ENCODE data around the gene PTPRA. TPM values are rescaled to one million over a fixed set of nuclear protein-coding genes. Genes with fewer than 3 reads are reported as not detected.
"Not testable (repeated sequence)": the region's sequence is repeated elsewhere in the genome, so short reads cannot be mapped to it uniquely, and the experiment has no call there.

PTPRA gene
- polyA plus RNA-seq, 1 donor (not counting 4 experiments of a cell fraction or from before 2014, with no cell fraction given) = 53.3 TPM

DNA sequence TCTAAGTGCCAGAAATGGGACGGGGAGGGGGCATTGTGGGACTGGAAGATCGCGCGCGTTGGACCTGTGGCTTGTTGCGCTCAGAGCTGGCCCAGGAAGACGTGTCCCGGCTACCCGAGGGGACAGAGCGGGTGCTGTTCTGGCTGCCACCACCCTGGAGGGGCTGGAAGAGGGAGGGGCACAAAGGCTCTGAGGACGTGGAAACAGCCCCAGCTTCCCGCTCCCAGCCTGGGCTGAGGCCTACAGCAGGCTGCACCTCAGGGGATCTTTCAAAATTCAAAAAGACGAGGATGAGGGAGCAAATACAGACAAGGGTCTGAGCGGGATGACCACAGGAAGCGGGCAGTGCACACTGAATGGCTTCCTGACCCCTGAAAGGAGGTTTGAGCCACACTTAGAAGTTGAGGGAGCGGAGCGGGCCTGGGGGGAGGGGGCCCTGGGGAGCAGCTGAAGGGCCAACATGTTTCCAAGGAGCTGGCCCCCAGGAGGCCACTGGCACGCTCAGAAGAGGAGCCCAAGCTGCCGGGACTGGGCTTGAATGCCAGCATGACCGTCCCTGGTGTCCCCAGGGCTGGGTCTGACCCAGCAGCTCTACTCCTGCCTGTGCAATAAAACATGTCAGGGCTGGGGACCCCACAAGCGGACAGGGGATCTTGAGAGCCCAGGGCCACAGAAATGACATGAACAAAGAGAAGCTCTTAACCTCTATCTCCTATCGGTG is 199.4 kb downstream of the PTPRA start:
- no peak overlapping the region for H2AFZ ChIP-seq (ENCODE audit: control insufficient read depth, low read length)
- H3K27me3 ChIP-seq (ENCODE audit: control insufficient read depth, extremely low read depth, insufficient read depth, low read length) = peaks cover 25% of the 10 kb centered on the region
- TF ChIP-seq, protein P1, sequence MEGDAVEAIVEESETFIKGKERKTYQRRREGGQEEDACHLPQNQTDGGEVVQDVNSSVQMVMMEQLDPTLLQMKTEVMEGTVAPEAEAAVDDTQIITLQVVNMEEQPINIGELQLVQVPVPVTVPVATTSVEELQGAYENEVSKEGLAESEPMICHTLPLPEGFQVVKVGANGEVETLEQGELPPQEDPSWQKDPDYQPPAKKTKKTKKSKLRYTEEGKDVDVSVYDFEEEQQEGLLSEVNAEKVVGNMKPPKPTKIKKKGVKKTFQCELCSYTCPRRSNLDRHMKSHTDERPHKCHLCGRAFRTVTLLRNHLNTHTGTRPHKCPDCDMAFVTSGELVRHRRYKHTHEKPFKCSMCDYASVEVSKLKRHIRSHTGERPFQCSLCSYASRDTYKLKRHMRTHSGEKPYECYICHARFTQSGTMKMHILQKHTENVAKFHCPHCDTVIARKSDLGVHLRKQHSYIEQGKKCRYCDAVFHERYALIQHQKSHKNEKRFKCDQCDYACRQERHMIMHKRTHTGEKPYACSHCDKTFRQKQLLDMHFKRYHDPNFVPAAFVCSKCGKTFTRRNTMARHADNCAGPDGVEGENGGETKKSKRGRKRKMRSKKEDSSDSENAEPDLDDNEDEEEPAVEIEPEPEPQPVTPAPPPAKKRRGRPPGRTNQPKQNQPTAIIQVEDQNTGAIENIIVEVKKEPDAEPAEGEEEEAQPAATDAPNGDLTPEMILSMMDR (optimal IDR thresholded peaks at IDR 0.05 in 1 of 3, IDR thresholded peaks at IDR 0.05 in 1 of 3, conservative IDR thresholded peaks at IDR 0.05 in 1 of 3; ENCODE audit: extremely low read depth in 1 of 3, insufficient read depth in 2 of 3, low read length in 3 of 3) = no peak
- TF ChIP-seq EZH2 (IDR thresholded peaks at IDR 0.05; ENCODE audit: low read length) = peak; percentile 24
- FAIRE-seq (no peak), DNase-seq (ENCODE audit: low read depth, low spot score) (no peak)
- H4K20me1 ChIP-seq (ENCODE audit: control insufficient read depth, extremely low read depth, insufficient read depth, low read length) = no peaks in the 10 kb centered on the region
- dilution Hi-C loops (cut with MboI; ENCODE audit: extremely low pct_ligation_motif_present, low sequenced_read_pairs) = no loop called here
- H3K4me3 ChIP-seq (ENCODE audit: control insufficient read depth in 2 of 3, extremely low read depth in 1 of 3, insufficient read depth in 2 of 3, low read depth in 1 of 3, low read length in 3 of 3) = no peak overlapping the region
- H3K9ac ChIP-seq (ENCODE audit: control insufficient read depth, extremely low read depth, insufficient read depth, low read length) = no peak overlapping the region
- no peaks in the 10 kb centered on the region for H3K79me2 ChIP-seq (ENCODE audit: control insufficient read depth, insufficient read depth, low read length)
- no peaks in the 10 kb centered on the region for H3K4me1 ChIP-seq (ENCODE audit: control insufficient read depth, extremely low read depth, insufficient read depth, low read length)
- peak overlapping the region; percentile 10 for H3K4me2 ChIP-seq (ENCODE audit: control insufficient read depth, extremely low read depth, insufficient read depth, low read depth, low read length)
- no peak overlapping the region for H3K27ac ChIP-seq (ENCODE audit: control insufficient read depth, insufficient read depth, low read length)
- no peaks in the 10 kb centered on the region for H3K9me1 ChIP-seq (ENCODE audit: control insufficient read depth, extremely low read depth, insufficient read depth, low read length)
- H3K36me3 ChIP-seq (ENCODE audit: control insufficient read depth in 2 of 2, extremely low read depth in 1 of 2, insufficient read depth in 2 of 2, low read length in 2 of 2) = no peaks in the 10 kb centered on the region
- no peaks in the 10 kb centered on the region for H3K9me3 ChIP-seq (ENCODE audit: control insufficient read depth, low read depth, low read length)

DNA sequence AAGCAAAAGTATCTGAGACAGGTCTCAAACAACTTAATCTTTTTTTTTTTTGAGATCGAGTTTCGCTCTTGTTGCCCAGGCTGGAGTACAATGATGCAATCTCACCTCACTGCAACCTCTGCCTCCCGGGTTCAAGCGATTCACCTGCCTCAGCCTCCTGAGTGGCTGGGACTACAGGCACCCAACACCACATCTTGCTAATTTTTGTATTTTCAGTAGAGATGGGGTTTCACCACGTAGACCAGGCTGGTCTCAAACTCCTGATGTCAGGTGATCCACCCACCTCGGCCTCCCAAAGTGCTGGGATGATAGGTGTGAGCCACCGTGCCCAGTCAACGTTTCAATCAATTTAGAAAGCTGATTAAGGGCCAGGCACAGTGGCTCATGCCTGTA is 200.0 kb downstream of the PTPRA start:
- H3K4me2 ChIP-seq (ENCODE audit: control insufficient read depth, extremely low read depth, insufficient read depth, low read depth, low read length); H3K4me3 ChIP-seq (ENCODE audit: control insufficient read depth in 2 of 3, extremely low read depth in 1 of 3, insufficient read depth in 2 of 3, low read depth in 1 of 3, low read length in 3 of 3); H3K4me1 ChIP-seq (ENCODE audit: control insufficient read depth, extremely low read depth, insufficient read depth, low read length); H3K9me3 ChIP-seq (ENCODE audit: control insufficient read depth, low read depth, low read length); DNase-seq (ENCODE audit: low read depth, low spot score); H4K20me1 ChIP-seq (ENCODE audit: control insufficient read depth, extremely low read depth, insufficient read depth, low read length); H3K79me2 ChIP-seq (ENCODE audit: control insufficient read depth, insufficient read depth, low read length); H3K27ac ChIP-seq (ENCODE audit: control insufficient read depth, insufficient read depth, low read length); H3K36me3 ChIP-seq (ENCODE audit: control insufficient read depth in 2 of 2, extremely low read depth in 1 of 2, insufficient read depth in 2 of 2, low read length in 2 of 2); H3K9ac ChIP-seq (ENCODE audit: control insufficient read depth, extremely low read depth, insufficient read depth, low read length); H3K9me1 ChIP-seq (ENCODE audit: control insufficient read depth, extremely low read depth, insufficient read depth, low read length); dilution Hi-C loops (cut with MboI; ENCODE audit: extremely low pct_ligation_motif_present, low sequenced_read_pairs); H2AFZ ChIP-seq (ENCODE audit: control insufficient read depth, low read length); FAIRE-seq: not testable (repeated sequence)
- H3K27me3 ChIP-seq (ENCODE audit: control insufficient read depth, extremely low read depth, insufficient read depth, low read length) = peaks cover 25% of the 10 kb centered on the region

DNA sequence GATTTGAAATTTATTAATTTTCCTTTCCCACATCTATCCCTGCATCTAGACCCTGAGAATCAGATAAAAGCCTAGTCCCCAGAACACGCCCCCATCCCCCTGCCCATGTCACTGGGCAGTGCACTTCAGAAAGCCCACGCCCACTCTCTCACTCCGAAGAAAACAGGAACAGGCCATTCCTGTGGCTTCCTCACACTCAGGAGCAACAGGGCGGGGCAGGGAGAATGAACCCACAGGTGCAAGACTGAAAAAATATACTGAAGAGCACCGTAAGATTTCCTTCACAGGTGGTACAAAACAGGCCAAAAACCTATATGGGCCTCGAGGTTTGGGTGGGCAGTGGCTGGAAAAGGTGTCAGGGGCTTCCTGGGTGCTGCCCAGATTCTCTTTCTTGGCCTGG is 201.5 kb downstream of the PTPRA start:
- TF ChIP-seq, protein P1 (optimal IDR thresholded peaks at IDR 0.05 in 1 of 3, IDR thresholded peaks at IDR 0.05 in 1 of 3, conservative IDR thresholded peaks at IDR 0.05 in 1 of 3; ENCODE audit: extremely low read depth in 1 of 3, insufficient read depth in 2 of 3, low read length in 3 of 3) = no peak
- TF ChIP-seq EZH2 (IDR thresholded peaks at IDR 0.05; ENCODE audit: low read length) = no peak
- DNase-seq (ENCODE audit: low read depth, low spot score) = no peak
- peaks cover 25% of the 10 kb centered on the region for H3K27me3 ChIP-seq (ENCODE audit: control insufficient read depth, extremely low read depth, insufficient read depth, low read length)
- no peak overlapping the region for H3K4me3 ChIP-seq (ENCODE audit: control insufficient read depth in 2 of 3, extremely low read depth in 1 of 3, insufficient read depth in 2 of 3, low read depth in 1 of 3, low read length in 3 of 3)
- no peaks in the 10 kb centered on the region for H3K36me3 ChIP-seq (ENCODE audit: control insufficient read depth in 2 of 2, extremely low read depth in 1 of 2, insufficient read depth in 2 of 2, low read length in 2 of 2)
- no peaks in the 10 kb centered on the region for H4K20me1 ChIP-seq (ENCODE audit: control insufficient read depth, extremely low read depth, insufficient read depth, low read length)
- no peak overlapping the region for H2AFZ ChIP-seq (ENCODE audit: control insufficient read depth, low read length)
- no peaks in the 10 kb centered on the region for H3K9me3 ChIP-seq (ENCODE audit: control insufficient read depth, low read depth, low read length)
- FAIRE-seq = no peak
- H3K4me1 ChIP-seq (ENCODE audit: control insufficient read depth, extremely low read depth, insufficient read depth, low read length) = no peaks in the 10 kb centered on the region
- H3K4me2 ChIP-seq (ENCODE audit: control insufficient read depth, extremely low read depth, insufficient read depth, low read depth, low read length) = no peak overlapping the region
- H3K27ac ChIP-seq (ENCODE audit: control insufficient read depth, insufficient read depth, low read length) = no peak overlapping the region
- H3K9ac ChIP-seq (ENCODE audit: control insufficient read depth, extremely low read depth, insufficient read depth, low read length) = no peak overlapping the region
- no peaks in the 10 kb centered on the region for H3K9me1 ChIP-seq (ENCODE audit: control insufficient read depth, extremely low read depth, insufficient read depth, low read length)
- dilution Hi-C loops (cut with MboI; ENCODE audit: extremely low pct_ligation_motif_present, low sequenced_read_pairs) = no loop called here
- no peaks in the 10 kb centered on the region for H3K79me2 ChIP-seq (ENCODE audit: control insufficient read depth, insufficient read depth, low read length)

DNA sequence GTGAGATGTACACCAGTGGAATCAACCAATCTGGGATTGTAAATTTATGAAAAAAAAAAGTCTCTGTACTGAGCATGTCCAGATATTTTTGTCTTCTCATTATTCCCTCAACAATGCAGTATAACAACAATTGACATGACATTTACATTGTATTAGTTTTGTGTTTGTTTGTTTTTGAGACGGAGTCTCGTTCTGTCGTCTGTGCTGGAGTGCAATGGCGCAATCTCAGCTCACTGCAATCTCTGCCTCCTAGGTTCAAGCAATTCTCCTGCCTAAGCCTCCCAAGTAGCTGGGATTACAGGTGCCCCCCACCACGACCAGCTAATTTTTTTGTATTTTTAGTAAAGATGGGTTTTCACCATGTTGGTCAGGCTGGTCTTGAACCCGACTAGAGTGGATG is 202.0 kb downstream of the PTPRA start:
- H3K9me3 ChIP-seq (ENCODE audit: control insufficient read depth, low read depth, low read length); H3K9ac ChIP-seq (ENCODE audit: control insufficient read depth, extremely low read depth, insufficient read depth, low read length); H3K27ac ChIP-seq (ENCODE audit: control insufficient read depth, insufficient read depth, low read length); H3K9me1 ChIP-seq (ENCODE audit: control insufficient read depth, extremely low read depth, insufficient read depth, low read length); H3K4me1 ChIP-seq (ENCODE audit: control insufficient read depth, extremely low read depth, insufficient read depth, low read length); FAIRE-seq; H2AFZ ChIP-seq (ENCODE audit: control insufficient read depth, low read length); H3K4me2 ChIP-seq (ENCODE audit: control insufficient read depth, extremely low read depth, insufficient read depth, low read depth, low read length); H3K4me3 ChIP-seq (ENCODE audit: control insufficient read depth in 2 of 3, extremely low read depth in 1 of 3, insufficient read depth in 2 of 3, low read depth in 1 of 3, low read length in 3 of 3); H3K79me2 ChIP-seq (ENCODE audit: control insufficient read depth, insufficient read depth, low read length); DNase-seq (ENCODE audit: low read depth, low spot score); H4K20me1 ChIP-seq (ENCODE audit: control insufficient read depth, extremely low read depth, insufficient read depth, low read length); dilution Hi-C loops (cut with MboI; ENCODE audit: extremely low pct_ligation_motif_present, low sequenced_read_pairs); H3K36me3 ChIP-seq (ENCODE audit: control insufficient read depth in 2 of 2, extremely low read depth in 1 of 2, insufficient read depth in 2 of 2, low read length in 2 of 2): not testable (repeated sequence)
- H3K27me3 ChIP-seq (ENCODE audit: control insufficient read depth, extremely low read depth, insufficient read depth, low read length) = peaks cover 25% of the 10 kb centered on the region

All from keratinocyte (primary cell).